WTC11 (cell line): Measurements from ENCODE around the gene SLAMF1. TPM values are rescaled to one million over a fixed set of nuclear protein-coding genes. Genes with fewer than 3 reads are reported as not detected.

Experiments
- ATAC-seq: fragments of 200-7000 bp; cut with Tn5 transposase; 2 replicates; pipeline ENCODE4 v1.10.0; 2021; ENCODE audit warnings: mild to moderate bottlenecking, moderate library complexity
- CTCF ChIA-PET: fragments of 300-600 bp; sonication (Branson Sonifier 250); formaldehyde crosslinking; loops from one replicate; lab custom pipeline; 2021; ENCODE audit warnings: antibody characterized with exemption; lab: Charles Lee
- POLR2A ChIA-PET: fragments of 350-600 bp; sonication (Branson Sonifier 250); formaldehyde crosslinking; loops from one replicate; lab custom pipeline; 2021; ENCODE audit warnings: antibody characterized with exemption; lab: Charles Lee
- DNase-seq: peaks from one replicate; pipeline ENCODE4 v3.0.0; 2021; ENCODE audit warnings: low spot score
- H3K27ac Mint-ChIP-seq: 2 replicates; pipeline ENCODE4 v1.8.0; 2021; ENCODE audit warnings: mixed read lengths
- H3K27me3 Mint-ChIP-seq: 2 replicates; pipeline ENCODE4 v1.8.0; 2021; ENCODE audit warnings: low read depth, mild to moderate bottlenecking, moderate library complexity, mixed read lengths
- H3K36me3 Mint-ChIP-seq: 2 replicates; pipeline ENCODE4 v1.8.0; 2021; ENCODE audit warnings: mixed read lengths
- H3K4me1 Mint-ChIP-seq: 2 replicates; pipeline ENCODE4 v1.8.0; 2022; ENCODE audit warnings: mixed read lengths
- H3K4me3 Mint-ChIP-seq: 2 replicates; pipeline ENCODE4 v1.8.0; 2021; ENCODE audit warnings: mild to moderate bottlenecking, moderate library complexity, mixed read lengths
- H3K9me3 Mint-ChIP-seq: 2 replicates; pipeline ENCODE4 v1.8.0; 2021; ENCODE audit warnings: mixed read lengths
- CBFB ChIP-seq: sonication (generic); formaldehyde crosslinking; IDR thresholded peaks from 2 replicates; pipeline ENCODE4 v1.8.1; 2022; ENCODE audit warnings: mild to moderate bottlenecking, low read depth, missing genetic modification reagents
- E2F5 ChIP-seq: sonication (generic); formaldehyde crosslinking; IDR thresholded peaks from 2 replicates; pipeline ENCODE4 v1.8.1; 2022; ENCODE audit warnings: mild to moderate bottlenecking, moderate library complexity, missing genetic modification reagents
- EMX1 ChIP-seq: fragments of 250-450 bp; sonication (Bioruptor Pico); IDR thresholded peaks from 2 replicates; pipeline ENCODE4 v1.8.0; 2021; ENCODE audit warnings: mild to moderate bottlenecking
- MYBL2 ChIP-seq: sonication (generic); formaldehyde crosslinking; IDR thresholded peaks from 2 replicates; pipeline ENCODE4 v1.8.1; 2023; ENCODE audit warnings: mild to moderate bottlenecking, moderate library complexity, missing genetic modification reagents
- NR3C1 ChIP-seq: sonication (generic); formaldehyde crosslinking; conservative IDR thresholded peaks from 2 replicates; pipeline ENCODE4 v1.8.1; 2023; ENCODE audit warnings: low read depth, mild to moderate bottlenecking, missing genetic modification reagents
- ZNF317 ChIP-seq: sonication (generic); formaldehyde crosslinking; IDR thresholded peaks from 2 replicates; pipeline ENCODE4 v1.8.1; 2023; ENCODE audit warnings: low read depth, mild to moderate bottlenecking, moderate library complexity, missing genetic modification reagents, borderline replicate concordance
- ZNF423 ChIP-seq: fragments of 250-450 bp; sonication (Bioruptor Pico); IDR thresholded peaks from 2 replicates; pipeline ENCODE4 v2.1.2; 2022; ENCODE audit warnings: mild to moderate bottlenecking, moderate library complexity
- total RNA-seq: library from RNA; stranded (reverse); gene quantifications from 3 replicates; pipeline ENCODE4 v1.2.3, GENCODE V29; 2021
- TF ChIP-seq, protein P1 (sequence below): fragments of 250-450 bp; sonication (Bioruptor Pico); IDR thresholded peaks from 2 replicates; pipeline ENCODE4 v2.1.2; 2022; ENCODE audit warnings: mild to moderate bottlenecking, moderate library complexity
- TF ChIP-seq, protein P2 (sequence below): sonication (generic); formaldehyde crosslinking; conservative IDR thresholded peaks from 2 replicates; pipeline ENCODE4 v1.8.1; 2023; ENCODE audit warnings: mild to moderate bottlenecking, low read depth, missing genetic modification reagents, moderate library complexity

SLAMF1 gene
- total RNA-seq, 1 experiment from 2014 or later: 0.15 TPM

GRCh38 chr1:160640359-160641123 lies 6.3 kb downstream of the SLAMF1 start:
- CTCF ChIA-PET: no interaction called here
- no peaks in the 10 kb centered on the region for H3K36me3 Mint-ChIP-seq
- no peak for TF ChIP-seq EMX1 (CRISPR knock-in tag)
- H3K4me1 Mint-ChIP-seq: peaks cover 23% of the 10 kb centered on the region
- H3K27me3 Mint-ChIP-seq: peaks cover 19% of the 10 kb centered on the region
- no peak overlapping the region for H3K4me3 Mint-ChIP-seq
- no peak for DNase-seq
- ATAC-seq: no peak
- POLR2A ChIA-PET: no interaction called here
- no peaks in the 10 kb centered on the region for H3K9me3 Mint-ChIP-seq
- no peak overlapping the region for H3K27ac Mint-ChIP-seq

DNA sequence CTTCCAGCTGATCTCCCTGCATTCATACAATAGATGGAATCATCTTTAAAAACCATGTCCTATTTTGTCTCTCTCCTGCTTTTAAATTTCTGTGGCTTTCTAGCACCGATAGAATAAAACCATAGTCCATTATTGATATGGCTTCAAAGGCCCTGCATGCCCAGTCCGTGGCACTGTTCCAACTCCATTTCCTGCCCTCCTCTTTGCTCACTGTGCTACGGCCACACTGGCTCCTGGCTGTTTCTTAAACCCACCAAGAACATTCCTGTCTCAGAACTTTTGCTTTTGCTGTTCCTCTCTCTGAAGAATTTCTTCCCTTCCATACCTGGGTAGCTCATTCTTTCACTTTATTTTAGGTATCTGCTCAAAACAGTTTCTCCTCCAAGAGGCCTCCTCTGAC lies 7.2 kb downstream of the SLAMF1 start:
- Mint-ChIP-seq H3K4me3 (no peak overlapping the region), H3K4me1 (peaks cover 23% of the 10 kb centered on the region), H3K27me3 (peaks cover 19% of the 10 kb centered on the region), H3K9me3 (no peaks in the 10 kb centered on the region), H3K36me3 (no peaks in the 10 kb centered on the region), H3K27ac (no peak overlapping the region)
- ATAC-seq (no peak), DNase-seq (no peak)
- ChIA-PET POLR2A (no interaction called here), CTCF (no interaction called here)
- TF ChIP-seq E2F5 (CRISPR knock-in tag) (no peak), NR3C1 (CRISPR knock-in tag) (no peak), ZNF317 (CRISPR knock-in tag) (no peak), ZNF423 (CRISPR knock-in tag) (no peak)
- TF ChIP-seq, protein P1, sequence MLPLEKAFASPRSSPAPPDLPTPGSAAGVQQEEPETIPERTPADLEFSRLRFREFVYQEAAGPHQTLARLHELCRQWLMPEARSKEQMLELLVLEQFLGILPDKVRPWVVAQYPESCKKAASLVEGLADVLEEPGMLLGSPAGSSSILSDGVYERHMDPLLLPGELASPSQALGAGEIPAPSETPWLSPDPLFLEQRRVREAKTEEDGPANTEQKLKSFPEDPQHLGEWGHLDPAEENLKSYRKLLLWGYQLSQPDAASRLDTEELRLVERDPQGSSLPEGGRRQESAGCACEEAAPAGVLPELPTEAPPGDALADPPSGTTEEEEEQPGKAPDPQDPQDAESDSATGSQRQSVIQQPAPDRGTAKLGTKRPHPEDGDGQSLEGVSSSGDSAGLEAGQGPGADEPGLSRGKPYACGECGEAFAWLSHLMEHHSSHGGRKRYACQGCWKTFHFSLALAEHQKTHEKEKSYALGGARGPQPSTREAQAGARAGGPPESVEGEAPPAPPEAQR (CRISPR knock-in tag): no peak
- TF ChIP-seq, protein P2, sequence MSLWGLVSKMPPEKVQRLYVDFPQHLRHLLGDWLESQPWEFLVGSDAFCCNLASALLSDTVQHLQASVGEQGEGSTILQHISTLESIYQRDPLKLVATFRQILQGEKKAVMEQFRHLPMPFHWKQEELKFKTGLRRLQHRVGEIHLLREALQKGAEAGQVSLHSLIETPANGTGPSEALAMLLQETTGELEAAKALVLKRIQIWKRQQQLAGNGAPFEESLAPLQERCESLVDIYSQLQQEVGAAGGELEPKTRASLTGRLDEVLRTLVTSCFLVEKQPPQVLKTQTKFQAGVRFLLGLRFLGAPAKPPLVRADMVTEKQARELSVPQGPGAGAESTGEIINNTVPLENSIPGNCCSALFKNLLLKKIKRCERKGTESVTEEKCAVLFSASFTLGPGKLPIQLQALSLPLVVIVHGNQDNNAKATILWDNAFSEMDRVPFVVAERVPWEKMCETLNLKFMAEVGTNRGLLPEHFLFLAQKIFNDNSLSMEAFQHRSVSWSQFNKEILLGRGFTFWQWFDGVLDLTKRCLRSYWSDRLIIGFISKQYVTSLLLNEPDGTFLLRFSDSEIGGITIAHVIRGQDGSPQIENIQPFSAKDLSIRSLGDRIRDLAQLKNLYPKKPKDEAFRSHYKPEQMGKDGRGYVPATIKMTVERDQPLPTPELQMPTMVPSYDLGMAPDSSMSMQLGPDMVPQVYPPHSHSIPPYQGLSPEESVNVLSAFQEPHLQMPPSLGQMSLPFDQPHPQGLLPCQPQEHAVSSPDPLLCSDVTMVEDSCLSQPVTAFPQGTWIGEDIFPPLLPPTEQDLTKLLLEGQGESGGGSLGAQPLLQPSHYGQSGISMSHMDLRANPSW: no peak

DNA sequence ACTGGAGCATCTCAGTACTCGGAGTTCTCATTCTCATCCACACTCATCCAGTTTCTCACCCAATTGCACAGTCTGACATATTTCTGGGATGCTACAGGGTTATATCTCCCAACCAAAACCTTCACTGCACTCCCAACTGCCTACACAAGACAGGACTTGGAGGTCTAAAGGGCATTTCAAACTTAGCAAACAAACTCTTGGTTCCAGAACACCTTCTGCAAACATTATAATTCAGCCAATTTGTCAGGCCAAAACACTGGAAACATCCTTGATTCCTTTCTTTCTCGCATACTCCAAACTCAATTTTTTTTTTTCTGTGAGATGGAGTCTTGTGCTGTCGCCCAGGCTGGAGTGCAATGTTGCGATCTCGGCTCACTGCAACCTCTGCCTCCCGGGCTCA lies 7.9 kb downstream of the SLAMF1 start:
- no peak for DNase-seq
- POLR2A ChIA-PET: no interaction called here
- no peak overlapping the region for H3K4me3 Mint-ChIP-seq
- no peaks in the 10 kb centered on the region for H3K9me3 Mint-ChIP-seq
- H3K4me1 Mint-ChIP-seq: peaks cover 23% of the 10 kb centered on the region
- no peak overlapping the region for H3K27ac Mint-ChIP-seq
- no peak for TF ChIP-seq MYBL2 (CRISPR knock-in tag)
- CTCF ChIA-PET: no interaction called here
- peaks cover 19% of the 10 kb centered on the region for H3K27me3 Mint-ChIP-seq
- no peak for ATAC-seq
- no peaks in the 10 kb centered on the region for H3K36me3 Mint-ChIP-seq

DNA sequence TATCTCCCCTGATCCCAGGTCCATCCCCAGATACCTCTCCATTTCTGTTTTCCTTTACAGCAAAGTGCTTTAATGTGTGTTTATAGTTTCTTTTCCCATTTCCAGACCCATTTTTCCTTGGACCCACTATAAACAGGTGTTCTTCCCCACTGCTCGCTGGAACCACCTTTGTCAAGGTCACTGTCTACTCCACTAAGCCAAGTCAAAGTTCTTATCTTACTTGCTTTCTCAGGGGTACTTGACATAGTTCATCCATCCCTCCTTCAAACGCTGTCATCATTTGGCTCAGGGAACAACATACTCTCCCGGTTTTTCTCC lies 8.3 kb downstream of the SLAMF1 start:
- ATAC-seq (no peak), DNase-seq (no peak)
- Mint-ChIP-seq H3K4me3 (no peak overlapping the region), H3K4me1 (peaks cover 23% of the 10 kb centered on the region), H3K36me3 (no peaks in the 10 kb centered on the region), H3K27ac (no peak overlapping the region), H3K9me3 (no peaks in the 10 kb centered on the region), H3K27me3 (peaks cover 19% of the 10 kb centered on the region)
- no peak for TF ChIP-seq CBFB (CRISPR knock-in tag)
- ChIA-PET CTCF (interaction anchor here (0.9 kb wide), 1 partner anchor 33 kb away, joined by 3 read pairs; no protein-coding TSS in a partner anchor), POLR2A (no interaction called here)
